Measurements from ENCODE around the gene GORAB.

Gene GORAB

DNA sequence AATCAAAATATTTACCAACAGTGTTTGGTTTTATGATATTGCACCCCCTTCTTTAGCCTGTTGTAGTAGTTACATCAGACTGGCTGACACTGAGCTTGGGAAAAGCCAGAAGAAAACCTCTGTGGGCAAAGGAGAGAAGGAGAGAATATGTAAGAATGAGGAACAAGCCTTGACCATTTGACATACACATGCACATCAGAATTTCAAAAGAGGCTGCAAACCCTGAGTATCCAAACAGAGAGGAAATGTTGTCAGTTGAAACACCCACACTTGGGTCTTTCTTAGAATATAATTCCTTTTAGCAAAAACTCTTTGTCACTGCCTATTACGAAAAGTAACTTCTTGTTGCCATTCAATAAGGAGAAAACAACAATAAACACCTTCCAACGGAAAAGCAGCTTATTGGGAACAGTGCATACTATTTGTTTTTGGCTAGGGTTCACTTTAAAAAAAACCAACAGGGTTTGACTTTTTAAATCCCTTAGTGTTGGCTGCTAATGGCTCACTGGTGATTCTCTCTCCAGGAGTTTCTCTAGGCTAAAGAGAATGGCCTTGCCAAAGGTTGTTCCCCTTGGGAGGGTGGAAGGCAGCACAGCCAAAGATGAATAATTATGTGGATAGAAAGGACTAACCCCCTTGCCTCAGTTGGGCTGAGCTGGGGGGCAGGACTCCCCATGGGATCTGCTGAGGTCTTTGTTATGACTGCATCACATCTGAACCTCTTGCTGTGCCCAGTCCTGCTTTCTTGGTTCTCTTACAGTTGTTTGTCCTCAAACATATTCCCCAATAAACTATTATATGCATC, 48.9 kb downstream of the GORAB start:
- in situ Hi-C loops (cut with HindIII; ENCODE audit: low pct_ligation_motif_present, low pct_unique_long_range_greater_than_20kb, low sequenced_read_pairs) = no loop called here
- no peak for DNase-seq

DNA sequence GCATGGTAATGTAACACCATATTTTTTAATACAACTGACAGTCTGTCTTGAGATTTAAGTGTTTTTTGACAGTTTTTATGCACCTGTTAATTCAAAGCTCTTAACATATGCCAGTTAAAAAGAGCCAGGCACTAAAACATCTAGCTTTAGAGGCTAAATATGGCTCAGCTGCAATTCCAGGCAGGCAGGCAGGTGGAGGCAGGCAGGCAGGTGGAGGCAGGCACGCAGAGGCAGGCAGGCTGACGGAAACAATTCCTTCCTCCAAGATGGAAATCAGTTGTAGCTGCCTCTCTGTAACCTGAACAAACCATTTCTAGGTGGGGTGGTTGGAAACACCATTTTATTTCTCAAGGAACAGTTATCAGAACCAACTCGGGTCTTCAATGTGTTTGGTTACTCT, 51.2 kb downstream of the GORAB start:
- in situ Hi-C loops (cut with HindIII; ENCODE audit: low pct_ligation_motif_present, low pct_unique_long_range_greater_than_20kb, low sequenced_read_pairs) = no loop called here
- no peak for DNase-seq

- in situ Hi-C loops (cut with HindIII; ENCODE audit: low pct_ligation_motif_present, low pct_unique_long_range_greater_than_20kb, low sequenced_read_pairs) = no loop called here
- DNase-seq = no peak
Observed at GRCh38 chr1:170586321-170587252, 54.6 kb downstream of the GORAB start.

DNA sequence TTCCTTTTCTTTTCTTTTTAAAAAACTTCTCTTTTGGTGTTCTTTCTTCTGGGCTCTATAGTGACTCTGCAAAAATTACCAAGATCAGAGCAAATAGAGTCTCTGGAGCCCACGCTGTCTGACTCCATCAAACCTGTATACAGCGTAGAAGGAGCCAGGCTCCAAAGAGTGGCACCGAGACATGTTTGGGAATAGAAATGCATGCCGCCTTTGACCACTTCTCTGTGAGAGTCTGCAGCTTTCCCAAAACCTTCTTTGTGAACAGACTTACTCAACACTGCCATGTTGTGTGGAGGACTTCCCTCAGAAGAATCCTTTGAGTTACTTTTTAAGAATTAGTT, 55.3 kb downstream of the GORAB start:
- no peak for DNase-seq
- in situ Hi-C loops (cut with HindIII; ENCODE audit: low pct_ligation_motif_present, low pct_unique_long_range_greater_than_20kb, low sequenced_read_pairs) = no loop called here

DNA sequence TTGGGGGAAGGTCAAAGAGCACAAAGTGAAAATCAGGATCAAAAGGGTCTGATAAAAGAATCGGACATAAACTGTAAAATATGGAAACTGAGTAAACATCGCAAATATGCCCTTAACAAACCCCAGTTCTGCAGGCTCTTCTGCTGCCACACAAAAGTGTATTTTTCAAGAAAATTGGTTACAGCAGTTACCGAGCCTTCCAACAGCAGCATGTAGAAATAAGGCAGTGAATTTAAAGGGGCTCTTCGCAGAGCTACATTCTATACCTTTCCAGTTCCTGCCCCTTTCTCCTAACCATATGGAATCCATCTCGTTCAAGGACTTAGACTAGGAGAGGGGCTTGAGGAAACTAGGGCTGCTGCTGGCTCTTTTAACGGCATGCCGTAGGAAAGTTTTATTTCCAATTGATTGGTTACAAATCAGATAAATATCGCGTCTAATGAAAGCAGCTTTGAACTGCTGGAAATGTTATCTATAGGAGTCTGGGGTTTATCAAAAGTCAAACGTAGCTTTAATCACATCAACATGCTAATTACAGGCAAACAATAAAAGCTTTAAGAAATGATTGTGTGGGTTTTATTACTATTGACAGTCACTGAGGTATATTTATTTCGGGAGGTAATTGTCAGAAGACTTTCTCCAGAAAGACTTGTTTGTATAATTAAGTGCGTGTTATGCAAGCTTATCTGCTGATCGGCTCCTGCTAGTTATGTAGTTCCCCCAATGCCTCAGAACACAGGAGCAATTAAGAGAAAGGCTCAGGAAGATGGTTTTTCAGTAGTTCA, 59.1 kb downstream of the GORAB start:
- in situ Hi-C loops (cut with HindIII; ENCODE audit: low pct_ligation_motif_present, low pct_unique_long_range_greater_than_20kb, low sequenced_read_pairs) = no loop called here
- no peak for DNase-seq

GRCh38 chr1:170592591-170593111, 60.7 kb downstream of the GORAB start:
- DNase-seq = no peak
- in situ Hi-C loops (cut with HindIII; ENCODE audit: low pct_ligation_motif_present, low pct_unique_long_range_greater_than_20kb, low sequenced_read_pairs) = no loop called here

DNA sequence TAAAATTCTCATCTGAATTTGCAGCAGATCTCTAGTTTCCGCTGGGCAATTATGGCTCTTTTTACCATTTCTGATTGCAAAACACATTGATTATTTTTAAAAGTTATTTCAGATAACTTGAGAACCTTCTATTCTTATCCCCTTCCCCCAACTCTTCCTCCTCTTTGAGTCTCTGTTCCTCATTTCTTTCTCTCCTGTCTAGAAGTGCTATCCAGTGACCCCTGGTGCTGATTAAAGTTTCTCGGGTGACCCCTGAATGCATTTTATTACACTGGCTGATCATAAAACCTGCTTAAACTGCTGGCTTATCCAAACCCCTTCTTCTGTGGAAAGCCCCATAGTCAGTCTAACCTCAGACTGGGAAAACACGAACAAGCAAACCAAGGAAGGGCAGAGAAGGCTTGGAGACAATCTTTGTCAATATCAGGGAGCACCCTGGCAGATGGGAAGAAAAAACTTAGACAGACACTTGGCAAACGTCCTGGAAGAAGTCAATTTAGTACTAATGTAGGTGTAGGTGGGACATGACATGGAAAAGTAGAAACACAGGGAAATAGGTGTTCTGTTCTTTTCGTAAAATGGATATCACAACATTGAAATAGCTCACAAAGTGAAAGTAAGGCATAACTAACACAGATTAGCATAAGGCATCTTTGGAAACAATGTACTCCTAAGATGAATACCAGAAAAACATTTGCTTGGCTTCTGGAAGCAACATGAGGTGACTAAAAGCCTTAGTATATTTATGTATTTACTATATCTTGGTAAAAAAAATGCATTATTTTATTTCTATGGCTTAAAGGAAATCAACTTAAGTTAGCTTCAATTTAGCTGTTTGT, 61.4 kb downstream of the GORAB start:
- peak; percentile 9 for DNase-seq

DNA sequence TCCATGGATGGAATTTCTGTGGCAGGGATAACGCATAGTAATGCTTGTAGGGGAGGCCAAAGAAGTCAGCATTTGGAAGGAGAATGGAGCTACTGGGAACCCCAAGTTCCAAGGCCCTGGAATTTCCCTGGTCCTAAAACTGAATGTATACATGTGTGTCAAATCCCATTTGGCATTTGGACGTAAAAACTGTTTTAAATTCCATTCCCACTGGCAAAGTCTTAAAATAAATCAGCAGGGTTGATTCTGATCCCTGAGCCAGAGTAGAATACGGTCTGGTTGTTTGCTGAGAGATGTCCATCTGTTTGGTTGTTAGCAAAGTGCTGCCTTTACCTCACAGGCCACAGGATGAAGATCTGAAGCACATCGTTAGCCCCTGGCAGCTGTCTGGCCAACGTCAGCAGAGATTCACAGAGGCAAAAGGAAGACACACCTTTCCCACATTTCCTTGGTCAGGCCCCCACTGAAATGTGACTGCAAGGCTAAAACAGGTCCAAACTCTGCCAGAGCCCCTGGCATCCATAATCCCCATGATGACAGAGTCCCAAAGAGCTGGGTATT, 62.2 kb downstream of the GORAB start:
- in situ Hi-C loops (cut with HindIII; ENCODE audit: low pct_ligation_motif_present, low pct_unique_long_range_greater_than_20kb, low sequenced_read_pairs) = no loop called here
- no peak for DNase-seq

More for the DNA sequence above, 61.4 kb downstream of the GORAB start:
- in situ Hi-C loops (cut with HindIII; ENCODE audit: low pct_ligation_motif_present, low pct_unique_long_range_greater_than_20kb, low sequenced_read_pairs) = no loop called here

DNA sequence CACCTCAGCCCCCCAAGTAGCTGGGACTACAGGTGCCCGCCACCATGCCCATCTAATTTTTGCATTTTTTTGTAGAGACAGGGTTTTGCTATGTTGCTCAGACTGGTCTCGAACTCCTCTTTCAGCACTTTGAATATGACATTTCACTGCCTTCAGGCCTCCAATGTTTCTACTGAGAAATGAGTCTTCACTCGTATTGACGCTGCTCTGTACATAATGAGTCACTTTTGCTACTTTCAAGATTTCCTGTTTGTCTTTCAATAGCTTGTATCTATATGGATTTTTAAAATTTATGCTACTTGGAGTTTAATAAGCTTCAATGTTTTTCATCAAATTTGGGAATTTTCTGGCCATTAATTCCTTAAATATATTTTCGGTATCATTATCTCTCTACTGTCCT, 64.7 kb downstream of the GORAB start:
- no peak for DNase-seq
- in situ Hi-C loops (cut with HindIII; ENCODE audit: low pct_ligation_motif_present, low pct_unique_long_range_greater_than_20kb, low sequenced_read_pairs) = no loop called here

DNA sequence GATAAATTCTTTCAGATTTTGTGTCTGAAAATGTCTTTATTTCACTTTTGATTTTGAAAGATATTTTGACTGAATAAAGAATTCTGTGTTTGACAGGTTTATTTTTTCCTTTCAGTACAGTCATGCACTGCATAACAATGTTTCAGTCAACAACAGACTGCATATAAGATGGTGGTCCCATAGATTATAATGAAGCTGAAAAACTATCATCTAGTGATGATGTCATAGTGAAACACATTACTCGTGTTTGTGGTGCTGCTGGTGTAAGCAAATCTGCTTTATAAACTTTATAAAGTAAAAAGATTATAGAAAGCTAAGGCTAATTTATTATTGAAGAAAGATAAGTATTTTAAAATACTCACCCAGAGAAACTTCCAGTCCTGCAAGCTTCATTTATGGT, 66.7 kb downstream of the GORAB start:
- no peak for DNase-seq
- in situ Hi-C loops (cut with HindIII; ENCODE audit: low pct_ligation_motif_present, low pct_unique_long_range_greater_than_20kb, low sequenced_read_pairs) = no loop called here

DNA sequence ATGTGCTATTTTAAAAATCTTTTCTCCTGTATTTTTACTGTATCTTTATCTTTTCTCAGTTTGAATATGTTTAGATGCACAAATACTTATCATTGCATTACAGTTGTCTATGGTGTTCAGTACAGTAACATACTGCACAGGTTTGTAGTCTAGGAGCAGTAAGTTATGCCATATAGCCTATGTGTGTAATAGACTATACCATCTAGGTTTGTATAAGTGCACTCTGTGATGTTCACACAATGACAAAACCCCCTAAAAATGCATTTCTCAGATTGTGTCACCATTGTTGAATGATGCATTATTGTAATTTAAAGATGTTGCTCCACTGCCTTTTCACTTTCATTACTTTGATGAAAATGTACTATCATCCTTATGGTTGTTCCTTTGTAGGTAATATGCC, 67.1 kb downstream of the GORAB start:
- in situ Hi-C loops (cut with HindIII; ENCODE audit: low pct_ligation_motif_present, low pct_unique_long_range_greater_than_20kb, low sequenced_read_pairs) = no loop called here

DNA sequence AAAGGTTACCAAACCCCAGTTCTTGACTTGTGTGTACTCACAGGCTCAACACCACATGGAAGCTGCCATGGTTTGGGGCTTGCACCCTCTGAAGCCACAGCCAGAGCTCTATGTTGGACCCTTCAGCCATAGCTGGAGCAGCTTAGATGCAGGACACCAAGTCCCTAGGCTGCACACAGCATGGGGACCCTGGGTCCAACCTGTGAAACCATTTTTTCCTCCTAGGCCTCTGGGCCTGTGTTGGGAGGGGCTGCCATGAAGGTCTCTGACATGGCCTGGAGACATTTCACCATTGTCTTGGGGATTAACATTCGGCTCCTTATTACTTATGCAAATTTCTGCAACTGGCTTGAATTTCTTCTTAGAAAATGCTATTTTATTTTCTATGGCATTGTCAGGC, 69.9 kb downstream of the GORAB start:
- no peak for DNase-seq
- in situ Hi-C loops (cut with HindIII; ENCODE audit: low pct_ligation_motif_present, low pct_unique_long_range_greater_than_20kb, low sequenced_read_pairs) = no loop called here

More for the DNA sequence above, 67.1 kb downstream of the GORAB start:
- no peak for DNase-seq
